Common myeloid progenitor, CD34-positive (primary cell): Measurements from ENCODE around the gene ACER2.
A peak's percentile ranks its signal among the peaks of the same experiment; 100 is the strongest.

Source experiments
- CTCF ChIA-PET: fragments of 350-600 bp; sonication (Branson Sonifier 250); formaldehyde crosslinking; loops from one replicate; lab custom pipeline; 2021; ENCODE audit warnings: antibody characterized with exemption; lab: Charles Lee
- POLR2A ChIA-PET: fragments of 350-600 bp; sonication (Branson Sonifier 250); formaldehyde crosslinking; loops from one replicate; lab custom pipeline; 2021; ENCODE audit warnings: antibody characterized with exemption; lab: Charles Lee
- DNase-seq, 3 donors: peaks; one replicate each; pipeline versions ENCODE4 v3.0.0 to v3.0.0-alpha.2; 2013
- H3K27ac ChIP-seq, 2 experiments: 1 replicate in 1 of 2; 2 replicates in 1 of 2; pipeline ENCODE4 v1.7.0; 2013; ENCODE audit warnings: inconsistent platforms in 2 of 2, low read length in 2 of 2, mild to moderate bottlenecking in 2 of 2, low read depth in 1 of 2, moderate library complexity in 1 of 2; ENCODE audit not compliant: severe bottlenecking in 2 of 2, insufficient read depth in 1 of 2, poor library complexity in 1 of 2
- H3K27me3 ChIP-seq, 5 experiments: replicated peaks in 2 of 5; 1 replicate in 3 of 5; 2 replicates in 2 of 5; pipeline versions ENCODE4 v1.6.1 to v1.7.0; 2013; ENCODE audit warnings: low read length in 4 of 5, mild to moderate bottlenecking in 2 of 5, moderate library complexity in 2 of 5, inconsistent platforms in 1 of 5; ENCODE audit not compliant: insufficient read depth in 5 of 5, control insufficient read depth in 4 of 5
- H3K36me3 ChIP-seq, 4 experiments: 1 replicate in 2 of 4; 2 replicates in 2 of 4; pipeline versions ENCODE4 v1.6.1 to v1.7.0; 2013; ENCODE audit warnings: low read length in 3 of 4, control low read depth in 1 of 4, mild to moderate bottlenecking in 1 of 4; ENCODE audit not compliant: control insufficient read depth in 4 of 4, insufficient read depth in 4 of 4
- H3K4me1 ChIP-seq, 4 experiments: 1 replicate in 3 of 4; 2 replicates in 1 of 4; pipeline versions ENCODE4 v1.6.1 to v1.7.1; 2013; ENCODE audit warnings: low read length in 3 of 4, mild to moderate bottlenecking in 3 of 4, control low read depth in 1 of 4, inconsistent platforms in 1 of 4, moderate library complexity in 1 of 4; ENCODE audit not compliant: control insufficient read depth in 4 of 4, insufficient read depth in 4 of 4; ENCODE audit errors: control extremely low read depth in 1 of 4
- H3K4me3 ChIP-seq, 7 experiments: 1 replicate in 4 of 7; 2 replicates in 3 of 7; pipeline versions ENCODE4 v1.5.1 to v1.7.0; 2013; ENCODE audit warnings: mild to moderate bottlenecking in 7 of 7, low read length in 6 of 7, moderate library complexity in 6 of 7, inconsistent platforms in 2 of 7, low read depth in 2 of 7, control low read depth in 1 of 7; ENCODE audit not compliant: insufficient read depth in 4 of 7, control insufficient read depth in 1 of 7; ENCODE audit errors: extremely low read depth in 1 of 7
- H3K9me3 ChIP-seq, 5 experiments: 1 replicate in 4 of 5; 2 replicates in 1 of 5; pipeline versions ENCODE4 v1.6.1 to v1.7.1; 2013; ENCODE audit warnings: low read length in 4 of 5, mild to moderate bottlenecking in 2 of 5, inconsistent platforms in 1 of 5, low read depth in 1 of 5, moderate library complexity in 1 of 5; ENCODE audit not compliant: control insufficient read depth in 4 of 5, insufficient read depth in 2 of 5; ENCODE audit errors: control extremely low read depth in 1 of 5
- WGBS: methylation state at CpG from one replicate; pipeline ENCODE4 v1.1.5; 2013; ENCODE audit not compliant: insufficient coverage; 5-methylcytosine and 5-hydroxymethylcytosine counted together

ACER2 gene

GRCh38 chr9:19456996-19457692 is 48.3 kb downstream of the ACER2 start:
- POLR2A ChIA-PET: interaction anchor here (1.3 kb wide), 1 partner anchor 371 kb away, joined by 6 read pairs; no protein-coding TSS in a partner anchor
- Histone ChIP-seq H3K9me3 (no peaks in the 10 kb centered on the region), H3K36me3 (no peaks in the 10 kb centered on the region), H3K4me3 (peak overlapping the region in 6 of 7 experiments; percentile 34 to 77 (median 46)), H3K27me3 (no peaks in the 10 kb centered on the region), H3K4me1 (peaks cover 7 to 16% (median 11%) of the 10 kb centered on the region in 4 experiments), H3K27ac (no peak overlapping the region)
- CTCF ChIA-PET: interaction anchor here (0.5 to 2.2 kb wide), 21 partner anchors 10 to 1202 kb away, joined by 3 to 10 read pairs (median 4); partner anchors contain the start of genes ACER2 and RRAGA
- DNase-seq: peak; percentile 68 to 75 (median 70)
- WGBS: 34% methylated on average over 11 of the region's 12 CpGs

DNA sequence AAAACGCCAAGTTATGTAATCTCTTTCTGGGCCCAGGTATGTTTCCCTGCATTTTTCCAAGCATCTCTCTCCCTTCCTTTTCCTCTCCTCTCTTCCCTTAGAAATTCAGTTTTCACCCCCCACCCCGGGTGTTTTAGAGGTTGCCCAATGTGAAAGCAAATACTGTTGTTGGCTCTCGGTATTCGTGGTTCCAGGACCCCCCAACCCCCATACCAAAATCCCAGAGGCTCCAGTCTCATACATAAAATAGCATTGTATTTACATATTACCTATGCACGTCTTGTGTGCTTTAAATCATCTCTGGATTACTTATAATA is 48.8 kb downstream of the ACER2 start:
- ChIA-PET CTCF (interaction anchor here (0.8 to 2.2 kb wide), 13 partner anchors 9 to 1203 kb away, joined by 3 to 10 read pairs (median 4); partner anchors contain the start of gene ACER2), POLR2A (interaction anchor here (1.3 kb wide), 1 partner anchor 372 kb away, joined by 6 read pairs; no protein-coding TSS in a partner anchor)
- H3K36me3 ChIP-seq: no peaks in the 10 kb centered on the region
- H3K4me3 ChIP-seq: peak overlapping the region in 6 of 7 experiments; percentile 34 to 77 (median 46)
- H3K9me3 ChIP-seq: no peaks in the 10 kb centered on the region
- DNase-seq: no peak
- H3K27me3 ChIP-seq: no peaks in the 10 kb centered on the region
- H3K27ac ChIP-seq: no peak overlapping the region
- H3K4me1 ChIP-seq: peaks cover 7 to 16% (median 11%) of the 10 kb centered on the region in 4 experiments
- 0% methylated on average over 1 of the region's 5 CpGs for WGBS

DNA sequence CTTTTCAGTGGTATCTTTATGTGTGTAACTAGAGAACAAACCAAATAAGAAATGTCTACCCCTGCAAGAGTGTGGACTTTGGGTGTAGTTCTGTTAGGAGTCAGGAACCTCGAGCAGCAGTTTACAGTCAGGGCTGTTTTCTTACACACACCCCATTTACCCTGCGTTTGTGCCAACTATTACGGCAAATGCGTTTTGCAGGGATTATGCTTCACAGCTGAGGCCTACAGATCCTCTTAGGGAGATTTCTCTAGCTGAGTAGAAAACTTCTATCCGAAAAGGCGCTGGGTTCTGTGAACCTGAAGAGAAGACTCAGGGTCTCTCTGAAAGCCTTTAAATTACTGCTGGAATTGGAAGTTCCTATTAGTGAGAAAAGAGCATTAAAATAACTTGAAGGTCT is 51.4 kb downstream of the ACER2 start:
- no peaks in the 10 kb centered on the region for H3K27me3 ChIP-seq
- no peak overlapping the region for H3K4me3 ChIP-seq
- no peak for DNase-seq
- no peak overlapping the region for H3K27ac ChIP-seq
- ChIA-PET CTCF (interaction anchor here (1.3 to 1.9 kb wide), 2 partner anchors 16 to 19 kb away, joined by 3 to 6 read pairs; no protein-coding TSS in a partner anchor), POLR2A (no interaction called here)
- WGBS: 100% methylated on average over 5 of the region's 6 CpGs
- no peaks in the 10 kb centered on the region for H3K9me3 ChIP-seq
- no peaks in the 10 kb centered on the region for H3K36me3 ChIP-seq
- H3K4me1 ChIP-seq: peaks cover 7 to 22% (median 17%) of the 10 kb centered on the region in 4 experiments

DNA sequence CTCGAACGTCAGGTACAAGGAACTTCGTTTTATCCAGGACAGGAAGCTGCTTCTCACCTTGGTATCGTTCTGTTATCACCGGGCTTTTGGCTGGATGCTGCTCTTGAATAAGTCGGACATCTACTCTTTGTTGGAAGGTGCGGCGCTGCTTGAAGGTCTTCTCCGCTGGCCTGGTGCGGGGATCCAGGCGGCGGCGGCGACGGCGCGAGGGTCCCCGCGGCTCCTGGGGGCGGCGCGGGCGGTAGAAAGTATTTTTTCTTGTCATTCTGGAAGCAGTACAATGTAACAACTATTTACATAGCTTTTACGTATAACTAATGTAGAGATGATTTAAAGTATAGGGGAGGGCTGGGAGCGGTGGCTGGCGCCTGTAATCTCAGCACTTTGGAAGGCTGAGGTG is 52.3 kb downstream of the ACER2 start:
- peaks cover 7 to 22% (median 16%) of the 10 kb centered on the region in 4 experiments for H3K4me1 ChIP-seq
- DNase-seq: no peak
- H3K27me3 ChIP-seq: no peaks in the 10 kb centered on the region
- no peak overlapping the region for H3K27ac ChIP-seq
- no peaks in the 10 kb centered on the region for H3K9me3 ChIP-seq
- no peaks in the 10 kb centered on the region for H3K36me3 ChIP-seq
- POLR2A ChIA-PET: no interaction called here
- no peak overlapping the region for H3K4me3 ChIP-seq
- WGBS: over 99% methylated on average over 9 of the region's 26 CpGs
- CTCF ChIA-PET: interaction anchor here (1.1 to 1.9 kb wide), 3 partner anchors 16 to 412 kb away, joined by 3 to 6 read pairs (median 4); partner anchors contain the start of gene RRAGA

GRCh38 chr9:19464061-19464763 is 55.4 kb downstream of the ACER2 start:
- no peak for DNase-seq
- peak overlapping the region in 6 of 7 experiments; percentile 38 to 73 (median 64) for H3K4me3 ChIP-seq
- POLR2A ChIA-PET: interaction anchor here (0.6 to 1.3 kb wide), 2 partner anchors 84 to 212 kb away, joined by 3 to 5 read pairs; partner anchors contain the start of gene RPS6
- H3K36me3 ChIP-seq: no peaks in the 10 kb centered on the region
- 71% methylated on average over 17 of the region's 23 CpGs for WGBS
- H3K27ac ChIP-seq: no peak overlapping the region
- CTCF ChIA-PET: interaction anchor here (0.9 to 5.2 kb wide), 28 partner anchors 8 to 1716 kb away, joined by 3 to 41 read pairs (median 4); no protein-coding TSS in a partner anchor
- no peaks in the 10 kb centered on the region for H3K9me3 ChIP-seq
- no peaks in the 10 kb centered on the region for H3K27me3 ChIP-seq
- peaks cover 0 to 7% (median 5%) of the 10 kb centered on the region in 4 experiments for H3K4me1 ChIP-seq

DNA sequence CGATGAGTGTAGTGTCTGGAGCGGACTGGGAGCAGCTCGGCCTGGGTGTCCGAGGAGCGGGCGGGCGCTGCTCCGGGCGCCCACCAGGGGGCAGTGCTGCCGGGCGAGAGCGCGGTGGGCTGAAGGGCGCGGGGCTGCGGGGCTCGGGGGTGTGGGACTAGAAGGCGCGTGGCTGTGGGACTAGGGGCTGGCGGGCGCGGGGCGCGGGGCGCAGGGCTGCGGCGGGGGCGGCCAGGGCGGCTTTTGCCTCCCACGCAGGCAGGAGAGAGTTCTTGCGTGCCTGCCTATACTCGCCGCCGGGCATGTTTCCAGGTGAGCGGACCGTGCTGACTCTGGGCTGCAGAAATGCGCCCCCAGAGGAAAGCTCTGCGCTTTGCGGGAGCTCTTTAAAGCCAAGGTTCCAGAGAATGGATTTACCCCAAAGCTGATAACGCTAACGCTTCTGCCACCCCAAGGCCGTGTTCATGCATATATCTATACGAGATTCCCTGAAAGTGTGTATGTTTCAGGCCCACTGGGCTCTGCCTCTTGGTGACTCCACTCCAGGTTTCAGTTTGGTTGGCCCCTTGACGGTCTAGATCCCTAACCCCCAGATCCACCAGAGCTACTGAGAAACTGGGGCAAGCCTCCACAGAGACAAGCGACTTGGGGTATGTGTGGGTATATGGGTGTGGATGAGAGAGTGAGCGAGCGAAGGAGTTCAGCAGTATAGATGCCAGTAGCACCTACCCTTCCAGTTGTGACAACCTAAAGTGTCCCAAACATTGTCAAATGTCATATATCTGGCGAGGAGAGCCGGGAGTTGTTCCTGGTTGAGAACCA is 56.2 kb downstream of the ACER2 start:
- DNase-seq: peak; percentile 85 to 88 (median 87)
- H3K36me3 ChIP-seq: no peaks in the 10 kb centered on the region
- 9% methylated on average over 36 of the region's 49 CpGs for WGBS
- ChIA-PET POLR2A (interaction anchor here (0.6 to 1.3 kb wide), 2 partner anchors 85 to 213 kb away, joined by 3 to 5 read pairs; partner anchors contain the start of gene RPS6), CTCF (interaction anchor here (0.6 to 5.2 kb wide), 36 partner anchors 11 to 1715 kb away, joined by 3 to 41 read pairs (median 4); no protein-coding TSS in a partner anchor)
- H3K27me3 ChIP-seq: no peaks in the 10 kb centered on the region
- H3K27ac ChIP-seq: no peak overlapping the region
- peaks cover 0 to 7% (median 5%) of the 10 kb centered on the region in 4 experiments for H3K4me1 ChIP-seq
- no peaks in the 10 kb centered on the region for H3K9me3 ChIP-seq
- peak overlapping the region; percentile 38 to 73 (median 63) for H3K4me3 ChIP-seq
